Amniotic stem cell (primary cell): ENCODE results near the gene DYNC1I1.

Source experiments
- DNase-seq: peaks from one replicate; lab custom pipeline; 2025; lab: John Stamatoyannopoulos, UW

The DYNC1I1 gene

GRCh38 chr7:95793658-95794057, 21.3 kb downstream of the DYNC1I1 start:
- DNase-seq, result no peak

- no peak for DNase-seq
Observed at GRCh38 chr7:95794917-95795515, 22.7 kb downstream of the DYNC1I1 start.

GRCh38 chr7:95796617-95797016, 24.3 kb downstream of the DYNC1I1 start:
- no peak for DNase-seq

- no peak for DNase-seq
Observed at GRCh38 chr7:95798401-95798930, 26.1 kb downstream of the DYNC1I1 start.

- DNase-seq, result no peak
Observed at GRCh38 chr7:95800787-95801186, 28.4 kb downstream of the DYNC1I1 start.

- DNase-seq, result no peak
Observed at GRCh38 chr7:95802270-95802669, 29.9 kb downstream of the DYNC1I1 start.

- no peak for DNase-seq
Observed at GRCh38 chr7:95804052-95804451, 31.7 kb downstream of the DYNC1I1 start.

GRCh38 chr7:95805909-95806308, 33.6 kb downstream of the DYNC1I1 start:
- no peak for DNase-seq

- DNase-seq, result no peak
Observed at GRCh38 chr7:95808396-95808795, 36.0 kb downstream of the DYNC1I1 start.

- no peak for DNase-seq
Observed at GRCh38 chr7:95811846-95812445, 39.6 kb downstream of the DYNC1I1 start.

GRCh38 chr7:95814721-95815120, 42.4 kb downstream of the DYNC1I1 start:
- DNase-seq, result no peak

- DNase-seq, result no peak
Observed at GRCh38 chr7:95817866-95818640, 45.7 kb downstream of the DYNC1I1 start.

- DNase-seq, result no peak
Observed at GRCh38 chr7:95820778-95821177, 48.4 kb downstream of the DYNC1I1 start.

- DNase-seq, result no peak
Observed at GRCh38 chr7:95822717-95823116, 50.4 kb downstream of the DYNC1I1 start.

GRCh38 chr7:95824616-95825015, 52.3 kb downstream of the DYNC1I1 start:
- no peak for DNase-seq

GRCh38 chr7:95828824-95829790, 56.8 kb downstream of the DYNC1I1 start:
- DNase-seq, result no peak

- DNase-seq, result no peak
Observed at GRCh38 chr7:95840953-95841950, 68.9 kb downstream of the DYNC1I1 start.

GRCh38 chr7:95843286-95843685, 70.9 kb downstream of the DYNC1I1 start:
- DNase-seq, result no peak

- no peak for DNase-seq
Observed at GRCh38 chr7:95845007-95845406, 72.7 kb downstream of the DYNC1I1 start.

GRCh38 chr7:95847061-95847460, 74.7 kb downstream of the DYNC1I1 start:
- DNase-seq, result no peak

- DNase-seq, result peak; percentile 10
Observed at GRCh38 chr7:95859429-95859828, 87.1 kb downstream of the DYNC1I1 start.
